Gastroesophageal sphincter (tissue), 3 donors: Measurements from ENCODE around the gene TMEM54.

Experiments
- EP300 ChIP-seq: sonication (generic); formaldehyde crosslinking; IDR thresholded peaks from one replicate; pipeline ENCODE4 v1.6.1; 2017; ENCODE audit warnings: antibody characterized with exemption, mild to moderate bottlenecking
- TF ChIP-seq, protein P1 (sequence below), 4 experiments: fragments of 200-600 bp in 2 of 4; fragments of 450-650 bp in 2 of 4; sonication (generic) in 1 of 4; IDR thresholded peaks; one replicate each; pipeline ENCODE4 v1.5.1; 2017 to 2019; ENCODE audit warnings: antibody characterized with exemption in 4 of 4, mild to moderate bottlenecking in 2 of 4, moderate library complexity in 2 of 4

GRCh38 chr1:32927441-32927840 lies 26.3 kb upstream of the TMEM54 start:
- TF ChIP-seq, protein P1, sequence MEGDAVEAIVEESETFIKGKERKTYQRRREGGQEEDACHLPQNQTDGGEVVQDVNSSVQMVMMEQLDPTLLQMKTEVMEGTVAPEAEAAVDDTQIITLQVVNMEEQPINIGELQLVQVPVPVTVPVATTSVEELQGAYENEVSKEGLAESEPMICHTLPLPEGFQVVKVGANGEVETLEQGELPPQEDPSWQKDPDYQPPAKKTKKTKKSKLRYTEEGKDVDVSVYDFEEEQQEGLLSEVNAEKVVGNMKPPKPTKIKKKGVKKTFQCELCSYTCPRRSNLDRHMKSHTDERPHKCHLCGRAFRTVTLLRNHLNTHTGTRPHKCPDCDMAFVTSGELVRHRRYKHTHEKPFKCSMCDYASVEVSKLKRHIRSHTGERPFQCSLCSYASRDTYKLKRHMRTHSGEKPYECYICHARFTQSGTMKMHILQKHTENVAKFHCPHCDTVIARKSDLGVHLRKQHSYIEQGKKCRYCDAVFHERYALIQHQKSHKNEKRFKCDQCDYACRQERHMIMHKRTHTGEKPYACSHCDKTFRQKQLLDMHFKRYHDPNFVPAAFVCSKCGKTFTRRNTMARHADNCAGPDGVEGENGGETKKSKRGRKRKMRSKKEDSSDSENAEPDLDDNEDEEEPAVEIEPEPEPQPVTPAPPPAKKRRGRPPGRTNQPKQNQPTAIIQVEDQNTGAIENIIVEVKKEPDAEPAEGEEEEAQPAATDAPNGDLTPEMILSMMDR (IDR thresholded peaks at IDR 0.05) = no peak
- no peak for TF ChIP-seq EP300
